Astrocyte of the cerebellum (primary cell): ENCODE results near the gene FOXN3.

Experiments
- DNase-seq: peaks from one replicate; pipeline ENCODE4 v3.0.0-alpha.2; 2011; ENCODE audit warnings: low read depth
- H3K4me3 ChIP-seq: 2 replicates; pipeline ENCODE4 v1.5.1; 2011; ENCODE audit warnings: mild to moderate bottlenecking, low read depth, low read length, moderate library complexity
- CTCF ChIP-seq: IDR thresholded peaks from 2 replicates; pipeline ENCODE4 v1.5.1; 2012; ENCODE audit warnings: low read length, low read depth, moderate library complexity, mild to moderate bottlenecking; ENCODE audit errors: missing control alignments
- in situ Hi-C: cut with HindIII; loops from 2 replicates; pipeline ENCODE4 v1.10.0; 2017; ENCODE audit warnings: low sequenced_read_pairs

The FOXN3 gene

GRCh38 chr14:89138846-89139245, 278.2 kb downstream of the FOXN3 start:
- TF ChIP-seq CTCF: no peak
- H3K4me3 ChIP-seq: no peak overlapping the region
- peak; percentile 22 for DNase-seq
- in situ Hi-C loops: no loop called here

GRCh38 chr14:89137526-89138163, 279.4 kb downstream of the FOXN3 start:
- in situ Hi-C loops: no loop called here
- TF ChIP-seq CTCF: no peak
- peak; percentile 81 for DNase-seq
- H3K4me3 ChIP-seq: no peak overlapping the region

DNA sequence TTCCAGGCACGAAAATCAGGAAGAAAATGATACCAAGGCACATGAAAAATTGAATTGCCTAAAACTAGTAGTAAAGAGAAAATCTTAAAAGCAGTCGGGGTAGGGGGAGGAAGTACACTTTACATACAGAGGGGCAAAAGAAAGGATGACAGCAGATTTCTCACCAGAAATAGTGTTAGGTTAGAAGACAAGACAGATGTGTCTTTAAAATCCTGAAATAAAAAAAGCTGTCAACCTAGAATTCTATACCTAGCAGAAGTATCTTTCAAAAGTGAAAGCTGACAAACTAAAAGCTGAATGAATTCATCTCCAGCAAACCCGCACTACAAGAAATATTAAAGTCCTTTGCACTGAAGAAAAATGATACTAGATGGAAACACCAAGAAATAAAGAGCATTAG, 280.4 kb downstream of the FOXN3 start:
- TF ChIP-seq CTCF: no peak
- in situ Hi-C loops: no loop called here

GRCh38 chr14:89134640-89135039, 282.4 kb downstream of the FOXN3 start:
- no peak for TF ChIP-seq CTCF
- no peak overlapping the region for H3K4me3 ChIP-seq
- DNase-seq: no peak
- in situ Hi-C loops: no loop called here

More for the DNA sequence above, 280.4 kb downstream of the FOXN3 start:
- no peak for DNase-seq
- no peak overlapping the region for H3K4me3 ChIP-seq

GRCh38 chr14:89131004-89131750, 285.9 kb downstream of the FOXN3 start:
- no peak overlapping the region for H3K4me3 ChIP-seq
- in situ Hi-C loops: no loop called here
- no peak for DNase-seq
- no peak for TF ChIP-seq CTCF

DNA sequence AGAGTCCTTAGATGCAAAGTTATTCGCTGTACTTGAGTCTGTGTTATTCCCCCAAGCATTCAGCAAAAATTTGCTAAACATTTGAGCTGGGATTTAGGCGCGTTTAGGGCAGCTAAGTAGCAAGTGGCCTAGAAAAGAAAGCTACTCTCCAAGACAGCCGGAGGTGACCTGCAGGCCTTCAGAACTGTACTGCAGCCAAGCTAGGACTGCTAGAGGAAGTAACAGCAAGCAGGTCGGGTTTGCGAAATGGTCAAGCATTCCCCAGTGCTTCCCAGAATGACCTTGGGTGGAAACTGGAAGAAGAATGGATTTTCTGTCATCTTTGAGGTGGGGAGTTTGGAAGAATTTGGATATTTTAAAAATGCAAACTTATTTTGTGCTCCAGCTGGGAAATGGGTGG, 287.5 kb downstream of the FOXN3 start:
- TF ChIP-seq CTCF: no peak
- no peak overlapping the region for H3K4me3 ChIP-seq
- DNase-seq: no peak
- in situ Hi-C loops: no loop called here
